ENCODE results near the gene MDH1.

GRCh38 chr2:63631501-63631900, 42.7 kb downstream of the MDH1 start:
- TF ChIP-seq CXXC5 (CRISPR knock-in tag; IDR thresholded peaks at IDR 0.05), result no peak
- no peak for TF ChIP-seq OTX1 (CRISPR knock-in tag; IDR thresholded peaks at IDR 0.05)
- no peak for TF ChIP-seq KHSRP (IDR thresholded peaks at IDR 0.05)
- TF ChIP-seq RCOR1 (IDR thresholded peaks at IDR 0.05; ENCODE audit: borderline replicate concordance in 1 of 2, low read depth in 2 of 2, low read length in 2 of 2), result no peak
- TF ChIP-seq ZNF780A (CRISPR knock-in tag; IDR thresholded peaks at IDR 0.05), result no peak
- TF ChIP-seq, protein P1, sequence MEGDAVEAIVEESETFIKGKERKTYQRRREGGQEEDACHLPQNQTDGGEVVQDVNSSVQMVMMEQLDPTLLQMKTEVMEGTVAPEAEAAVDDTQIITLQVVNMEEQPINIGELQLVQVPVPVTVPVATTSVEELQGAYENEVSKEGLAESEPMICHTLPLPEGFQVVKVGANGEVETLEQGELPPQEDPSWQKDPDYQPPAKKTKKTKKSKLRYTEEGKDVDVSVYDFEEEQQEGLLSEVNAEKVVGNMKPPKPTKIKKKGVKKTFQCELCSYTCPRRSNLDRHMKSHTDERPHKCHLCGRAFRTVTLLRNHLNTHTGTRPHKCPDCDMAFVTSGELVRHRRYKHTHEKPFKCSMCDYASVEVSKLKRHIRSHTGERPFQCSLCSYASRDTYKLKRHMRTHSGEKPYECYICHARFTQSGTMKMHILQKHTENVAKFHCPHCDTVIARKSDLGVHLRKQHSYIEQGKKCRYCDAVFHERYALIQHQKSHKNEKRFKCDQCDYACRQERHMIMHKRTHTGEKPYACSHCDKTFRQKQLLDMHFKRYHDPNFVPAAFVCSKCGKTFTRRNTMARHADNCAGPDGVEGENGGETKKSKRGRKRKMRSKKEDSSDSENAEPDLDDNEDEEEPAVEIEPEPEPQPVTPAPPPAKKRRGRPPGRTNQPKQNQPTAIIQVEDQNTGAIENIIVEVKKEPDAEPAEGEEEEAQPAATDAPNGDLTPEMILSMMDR (IDR thresholded peaks at IDR 0.05 in 2 of 3, conservative IDR thresholded peaks at IDR 0.05 in 1 of 3; ENCODE audit: insufficient read depth in 2 of 3, low read depth in 1 of 3, low read length in 3 of 3), result no peak
- no peak for TF ChIP-seq ETV5 (CRISPR knock-in tag; IDR thresholded peaks at IDR 0.05; ENCODE audit: low read depth)
- TF ChIP-seq GATA2 (CRISPR knock-in tag; IDR thresholded peaks at IDR 0.05), result no peak
- no peak for TF ChIP-seq MXI1 (IDR thresholded peaks at IDR 0.05; ENCODE audit: low read depth, low read length)

All from K562 (cell line).